GM20000 (cell line): ENCODE data around the gene TOLLIP.
A peak's percentile ranks its signal among the peaks of the same experiment; 100 is the strongest.

ENCODE experiments used
- DNase-seq: peaks from one replicate; pipeline ENCODE4 v3.0.0; 2012; ENCODE audit warnings: low spot score
- CTCF ChIP-seq: IDR thresholded peaks from 2 replicates; pipeline ENCODE4 v1.5.1; 2012; ENCODE audit warnings: mild to moderate bottlenecking, control low read depth; ENCODE audit errors: extremely low read depth, missing control alignments

Gene TOLLIP

GRCh38 chr11:1261241-1262071, 48.0 kb downstream of the TOLLIP start:
- TF ChIP-seq CTCF, result no peak
- no peak for DNase-seq

DNA sequence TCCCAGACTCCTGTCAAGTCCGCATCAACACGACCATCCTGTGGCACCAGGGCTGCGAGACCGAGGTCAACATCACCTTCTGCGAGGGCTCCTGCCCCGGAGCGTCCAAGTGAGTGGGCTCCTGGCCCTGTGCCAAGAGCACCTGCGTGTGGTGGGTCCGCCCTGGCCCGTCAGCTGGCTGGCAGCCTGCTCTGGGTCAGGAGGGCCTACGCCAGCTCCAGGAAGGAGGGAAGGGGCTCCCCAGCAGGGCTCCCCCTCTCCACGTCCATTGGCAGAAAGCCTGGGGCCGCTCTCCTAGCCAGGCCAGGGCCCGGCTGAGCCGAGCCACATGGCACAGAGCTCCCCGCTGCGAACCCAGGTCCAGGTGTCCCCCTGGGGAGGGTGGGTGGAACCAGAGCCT, 48.8 kb downstream of the TOLLIP start:
- no peak for TF ChIP-seq CTCF
- DNase-seq, result no peak

DNA sequence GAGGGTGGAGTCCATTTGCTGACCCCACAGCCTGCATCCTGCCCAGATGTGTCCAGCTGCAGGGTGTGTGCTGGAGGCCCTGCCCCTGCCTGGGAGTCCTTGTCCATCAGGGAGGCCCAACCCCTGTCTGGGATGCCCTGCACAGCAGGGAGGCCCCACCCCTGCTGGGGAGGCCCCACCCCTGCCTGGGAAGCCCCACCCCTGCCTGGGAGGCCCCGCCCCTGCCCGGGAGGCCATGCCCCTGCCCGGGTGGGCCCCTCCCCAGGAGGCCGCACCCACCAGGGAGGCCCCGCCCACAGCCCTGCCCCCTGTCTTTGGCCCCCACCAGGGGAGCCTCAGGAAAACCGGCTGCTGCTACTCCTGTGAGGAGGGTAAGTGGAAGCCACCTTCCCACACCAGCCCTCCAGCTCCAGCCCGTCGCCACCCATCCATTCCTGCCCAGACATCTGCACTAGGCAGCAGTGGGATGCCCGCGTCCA, 49.4 kb downstream of the TOLLIP start:
- no peak for TF ChIP-seq CTCF
- DNase-seq, result peak; percentile 68

DNA sequence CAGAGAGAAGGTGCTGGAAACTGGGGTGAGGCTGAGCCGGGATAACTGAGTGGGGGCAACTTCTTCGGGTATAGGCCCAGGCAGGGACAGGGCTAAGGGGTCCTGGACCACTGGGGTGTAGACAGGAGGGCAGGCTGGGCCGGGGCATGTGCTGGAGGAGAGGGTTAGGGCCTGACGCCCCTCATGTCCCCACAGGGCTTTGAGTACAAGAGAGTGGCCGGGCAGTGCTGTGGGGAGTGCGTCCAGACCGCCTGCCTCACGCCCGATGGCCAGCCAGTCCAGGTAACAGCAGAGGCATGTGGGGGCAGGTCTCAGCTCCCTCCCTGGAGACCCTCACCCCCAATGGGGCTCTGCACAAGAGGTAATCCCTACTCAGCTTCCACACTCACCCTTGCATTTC, 49.9 kb downstream of the TOLLIP start:
- DNase-seq, result no peak
- no peak for TF ChIP-seq CTCF

GRCh38 chr11:1259076-1259461, 50.4 kb downstream of the TOLLIP start:
- TF ChIP-seq CTCF, result no peak
- DNase-seq, result no peak

DNA sequence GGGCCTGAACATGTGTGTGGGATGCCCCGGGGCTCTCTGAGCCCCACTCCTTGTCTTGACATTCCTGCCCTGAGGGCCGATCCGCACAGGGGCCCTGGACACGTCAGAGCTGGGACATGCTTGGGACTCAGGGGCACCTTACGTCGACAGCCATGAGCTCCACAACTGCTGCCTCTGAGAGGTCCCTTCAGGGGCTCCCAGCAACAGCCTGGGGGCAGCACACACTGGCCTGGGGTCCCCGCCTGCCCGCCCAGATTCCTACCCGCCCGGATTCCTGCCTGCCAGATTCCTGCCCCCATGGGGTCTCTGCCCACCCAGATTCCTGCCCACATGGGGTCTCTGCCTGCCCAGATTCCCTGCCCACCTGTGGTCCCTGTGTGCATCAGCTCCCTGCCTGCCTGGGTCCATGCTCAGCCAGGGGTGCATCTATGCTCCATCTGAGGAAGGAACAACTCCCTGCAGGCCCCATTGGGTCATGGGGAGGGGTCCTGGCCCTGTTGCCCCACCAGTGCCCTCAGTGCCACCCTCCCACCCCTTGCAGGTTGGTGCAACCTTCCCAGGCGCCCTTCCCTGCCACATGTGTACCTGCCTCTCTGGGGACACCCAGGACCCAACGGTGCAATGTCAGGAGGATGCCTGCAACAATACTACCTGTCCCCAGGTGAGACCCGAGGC, 50.9 kb downstream of the TOLLIP start:
- no peak for DNase-seq
- TF ChIP-seq CTCF, result no peak

GRCh38 chr11:1257916-1258315, 51.5 kb downstream of the TOLLIP start:
- no peak for TF ChIP-seq CTCF
- DNase-seq, result no peak
